B cell (primary cell): ENCODE results near the gene SH3TC1.

Source experiments
- EZH2 ChIP-seq: IDR thresholded peaks from 2 replicates; pipeline ENCODE4 v1.6.1; 2012; ENCODE audit warnings: borderline replicate concordance, low read depth, mild to moderate bottlenecking, moderate library complexity, low read length; ENCODE audit not compliant: insufficient read depth, poor library complexity, severe bottlenecking
- TF ChIP-seq, protein P1 (sequence below): fragments of 200-600 bp; IDR thresholded peaks from one replicate; pipeline ENCODE4 v1.8.0; 2022; ENCODE audit warnings: antibody characterized with exemption, mild to moderate bottlenecking

DNA sequence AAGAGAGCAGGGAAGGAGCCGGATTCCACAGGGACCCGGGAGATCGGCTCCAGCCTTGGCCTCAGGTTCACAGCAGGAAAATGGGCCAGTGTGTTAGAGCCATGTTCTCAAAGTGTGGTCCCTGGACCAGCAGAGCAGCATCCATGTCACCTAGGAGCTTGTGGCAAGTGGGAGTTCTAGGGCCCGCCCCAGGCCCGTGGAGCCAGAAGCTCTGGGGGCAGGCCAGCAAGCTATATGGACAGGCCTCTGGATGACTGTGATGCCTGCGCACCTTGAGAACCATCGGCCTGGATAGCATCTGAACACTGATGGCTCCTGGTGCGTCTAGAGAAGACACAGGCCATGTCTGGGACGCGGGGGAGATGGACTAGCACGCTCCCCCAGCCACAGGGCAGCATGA lies 33.7 kb downstream of the SH3TC1 start:
- TF ChIP-seq, protein P1, sequence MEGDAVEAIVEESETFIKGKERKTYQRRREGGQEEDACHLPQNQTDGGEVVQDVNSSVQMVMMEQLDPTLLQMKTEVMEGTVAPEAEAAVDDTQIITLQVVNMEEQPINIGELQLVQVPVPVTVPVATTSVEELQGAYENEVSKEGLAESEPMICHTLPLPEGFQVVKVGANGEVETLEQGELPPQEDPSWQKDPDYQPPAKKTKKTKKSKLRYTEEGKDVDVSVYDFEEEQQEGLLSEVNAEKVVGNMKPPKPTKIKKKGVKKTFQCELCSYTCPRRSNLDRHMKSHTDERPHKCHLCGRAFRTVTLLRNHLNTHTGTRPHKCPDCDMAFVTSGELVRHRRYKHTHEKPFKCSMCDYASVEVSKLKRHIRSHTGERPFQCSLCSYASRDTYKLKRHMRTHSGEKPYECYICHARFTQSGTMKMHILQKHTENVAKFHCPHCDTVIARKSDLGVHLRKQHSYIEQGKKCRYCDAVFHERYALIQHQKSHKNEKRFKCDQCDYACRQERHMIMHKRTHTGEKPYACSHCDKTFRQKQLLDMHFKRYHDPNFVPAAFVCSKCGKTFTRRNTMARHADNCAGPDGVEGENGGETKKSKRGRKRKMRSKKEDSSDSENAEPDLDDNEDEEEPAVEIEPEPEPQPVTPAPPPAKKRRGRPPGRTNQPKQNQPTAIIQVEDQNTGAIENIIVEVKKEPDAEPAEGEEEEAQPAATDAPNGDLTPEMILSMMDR: no peak
- TF ChIP-seq EZH2: no peak
